ENCODE data around the gene PCAT6.
"Not testable (repeated sequence)": the region's sequence is repeated elsewhere in the genome, so short reads cannot be mapped to it uniquely, and the experiment has no call there.

The PCAT6 gene

GRCh38 chr1:202807451-202807925 lies 3.3 kb upstream of the PCAT6 start:
- DNase-seq (ENCODE audit: low spot score) = peak; percentile 27

GRCh38 chr1:202807926-202808757 lies 2.6 kb upstream of the PCAT6 start, which contains the start of gene KDM5B:
KDM5B (minus strand) TSS chr1:202808421; CDS start chr1:202808305, 116 bp downstream.
- peak; percentile 46 for DNase-seq (ENCODE audit: low spot score)

- DNase-seq (ENCODE audit: low spot score) = no peak
Observed at GRCh38 chr1:202809597-202810159, 1.1 kb upstream of the PCAT6 start.

GRCh38 chr1:202810193-202810614 lies 550 bp upstream of the PCAT6 start:
- no peak for DNase-seq (ENCODE audit: low spot score)

GRCh38 chr1:202811296-202812175 lies 782 bp downstream of the PCAT6 start:
- no peak for DNase-seq (ENCODE audit: low spot score)

- DNase-seq (ENCODE audit: low spot score) = no peak
Observed at GRCh38 chr1:202812176-202813026, 1.6 kb downstream of the PCAT6 start.

- no peak for DNase-seq (ENCODE audit: low spot score)
Observed at GRCh38 chr1:202815120-202815519, 4.4 kb downstream of the PCAT6 start.

- no peak for DNase-seq (ENCODE audit: low spot score)
Observed at GRCh38 chr1:202818819-202819218, 8.1 kb downstream of the PCAT6 start.

GRCh38 chr1:202821467-202821866 lies 10.7 kb downstream of the PCAT6 start:
- DNase-seq (ENCODE audit: low spot score) = no peak

GRCh38 chr1:202825748-202826147 lies 15.0 kb downstream of the PCAT6 start:
- no peak for DNase-seq (ENCODE audit: low spot score)

GRCh38 chr1:202829223-202829622 lies 18.5 kb downstream of the PCAT6 start:
- DNase-seq (ENCODE audit: low spot score) = not testable (repeated sequence)

GRCh38 chr1:202831906-202832305 lies 21.2 kb downstream of the PCAT6 start:
- DNase-seq (ENCODE audit: low spot score) = no peak

GRCh38 chr1:202834771-202835547 lies 24.2 kb downstream of the PCAT6 start:
- DNase-seq (ENCODE audit: low spot score) = no peak

- DNase-seq (ENCODE audit: low spot score) = peak; percentile 41
Observed at GRCh38 chr1:202835548-202836072, 24.9 kb downstream of the PCAT6 start.

- DNase-seq (ENCODE audit: low spot score) = no peak
Observed at GRCh38 chr1:202836623-202837403, 26.1 kb downstream of the PCAT6 start.

- no peak for DNase-seq (ENCODE audit: low spot score)
Observed at GRCh38 chr1:202837746-202838262, 27.1 kb downstream of the PCAT6 start.

- no peak for DNase-seq (ENCODE audit: low spot score)
Observed at GRCh38 chr1:202843081-202843480, 32.3 kb downstream of the PCAT6 start.

- DNase-seq (ENCODE audit: low spot score) = no peak
Observed at GRCh38 chr1:202844259-202844658, 33.5 kb downstream of the PCAT6 start.

- no peak for DNase-seq (ENCODE audit: low spot score)
Observed at GRCh38 chr1:202844935-202845334, 34.2 kb downstream of the PCAT6 start.

Measured in CD4-positive, alpha-beta T cell treated with Interleukin-6 at 100 ng/mL for 8 hours (primary cell).